ENCODE measurements around the gene MGAT5.

MGAT5 gene

GRCh38 chr2:134257965-134258683 lies 4.3 kb downstream of the MGAT5 start:
- no peak for DNase-seq

GRCh38 chr2:134258684-134259388 lies 5.0 kb downstream of the MGAT5 start:
- DNase-seq, result peak; percentile 42

- no peak for DNase-seq
These were observed 5.7 kb downstream of the MGAT5 start for GRCh38 chr2:134259571-134259970.

GRCh38 chr2:134259994-134260393 lies 6.1 kb downstream of the MGAT5 start:
- no peak for DNase-seq

GRCh38 chr2:134260713-134261112 lies 6.8 kb downstream of the MGAT5 start:
- DNase-seq, result no peak

- no peak for DNase-seq
These were observed 7.7 kb downstream of the MGAT5 start for GRCh38 chr2:134261398-134262131.

GRCh38 chr2:134262684-134263083 lies 8.8 kb downstream of the MGAT5 start:
- DNase-seq, result no peak

- no peak for DNase-seq
These were observed 14.4 kb downstream of the MGAT5 start for GRCh38 chr2:134268265-134268664.

GRCh38 chr2:134269230-134269629 lies 15.4 kb downstream of the MGAT5 start:
- no peak for DNase-seq

- no peak for DNase-seq
These were observed 16.3 kb downstream of the MGAT5 start for GRCh38 chr2:134269972-134270735.

- no peak for DNase-seq
These were observed 17.9 kb downstream of the MGAT5 start for GRCh38 chr2:134271758-134272157.

- no peak for DNase-seq
These were observed 18.9 kb downstream of the MGAT5 start for GRCh38 chr2:134272806-134273205.

- DNase-seq, result no peak
These were observed 19.5 kb downstream of the MGAT5 start for GRCh38 chr2:134273256-134273983.

- no peak for DNase-seq
These were observed 20.2 kb downstream of the MGAT5 start for GRCh38 chr2:134274121-134274520.

GRCh38 chr2:134275058-134275862 lies 21.4 kb downstream of the MGAT5 start:
- no peak for DNase-seq

- DNase-seq, result no peak
These were observed 22.7 kb downstream of the MGAT5 start for GRCh38 chr2:134276381-134277172.

- no peak for DNase-seq
These were observed 23.4 kb downstream of the MGAT5 start for GRCh38 chr2:134277223-134277622.

- no peak for DNase-seq
These were observed 24.7 kb downstream of the MGAT5 start for GRCh38 chr2:134278553-134278952.

- DNase-seq, result no peak
These were observed 25.5 kb downstream of the MGAT5 start for GRCh38 chr2:134279417-134279816.

GRCh38 chr2:134280231-134280630 lies 26.4 kb downstream of the MGAT5 start:
- DNase-seq, result no peak

- DNase-seq, result no peak
These were observed 26.9 kb downstream of the MGAT5 start for GRCh38 chr2:134280726-134281125.

All from activated naive CD4-positive, alpha-beta T cell treated with Interleukin-2 at 50 U/mL for 16 hours (primary cell).